C1 segment of cervical spinal cord (tissue), 14 donors: ENCODE results near the gene ZNF527.
A peak's percentile ranks its signal among the peaks of the same experiment; 100 is the strongest.
"Not testable (repeated sequence)": the region's sequence is repeated elsewhere in the genome, so short reads cannot be mapped to it uniquely, and the experiment has no call there.

Experiments used
- DNase-seq, 14 donors: peaks; one replicate each; lab custom pipeline; 2025; lab: John Stamatoyannopoulos, UW

The ZNF527 gene

GRCh38 chr19:37370880-37371661 is at the start of gene ZNF527:
TSS of gene ZNF527 (plus strand) at chr19:37371099. CDS start at chr19:37374199, 3,100 bp downstream.
- peak; percentile 92 to 99 (median 97) for DNase-seq

GRCh38 chr19:37329686-37330085 is 41.2 kb upstream of the ZNF527 start:
- DNase-seq, result no peak

- DNase-seq, result no peak
Measured at GRCh38 chr19:37332839-37333238, 38.1 kb upstream of the ZNF527 start.

GRCh38 chr19:37333457-37333856 is 37.4 kb upstream of the ZNF527 start:
- no peak for DNase-seq

- peak; percentile 13 to 95 (median 84) for DNase-seq
Measured at GRCh38 chr19:37334179-37335071, 36.5 kb upstream of the ZNF527 start.

- DNase-seq, result no peak
Measured at GRCh38 chr19:37342753-37343152, 28.1 kb upstream of the ZNF527 start.

- peak in 1 of 14 donors; percentile 68 for DNase-seq
Measured at GRCh38 chr19:37346091-37346490, 24.8 kb upstream of the ZNF527 start.

- DNase-seq, result no peak
Measured at GRCh38 chr19:37348060-37348459, 22.8 kb upstream of the ZNF527 start.

GRCh38 chr19:37353968-37354367 is 16.9 kb upstream of the ZNF527 start:
- DNase-seq, result no peak

GRCh38 chr19:37355901-37356300 is 15.0 kb upstream of the ZNF527 start:
- DNase-seq, result no peak

GRCh38 chr19:37361994-37362393 is 8.9 kb upstream of the ZNF527 start:
- DNase-seq, result no peak

- DNase-seq, result no peak
Measured at GRCh38 chr19:37362733-37363132, 8.2 kb upstream of the ZNF527 start.

- not testable (repeated sequence) for DNase-seq
Measured at GRCh38 chr19:37370386-37370879, 466 bp upstream of the ZNF527 start.

- no peak for DNase-seq
Measured at GRCh38 chr19:37389234-37389633, 18.3 kb downstream of the ZNF527 start.

GRCh38 chr19:37391399-37391798 is 20.5 kb downstream of the ZNF527 start:
- not testable (repeated sequence) for DNase-seq

GRCh38 chr19:37401078-37401477 is 30.2 kb downstream of the ZNF527 start:
- DNase-seq, result no peak

GRCh38 chr19:37403403-37403802 is 32.5 kb downstream of the ZNF527 start:
- no peak for DNase-seq

- not testable (repeated sequence) for DNase-seq
Measured at GRCh38 chr19:37406140-37406846, 35.4 kb downstream of the ZNF527 start.

GRCh38 chr19:37412700-37413099 is 41.8 kb downstream of the ZNF527 start:
- no peak for DNase-seq

GRCh38 chr19:37413313-37414084 is 42.6 kb downstream of the ZNF527 start:
- DNase-seq, result no peak
